Activated naive CD4-positive, alpha-beta T cell treated with anti-CD3 and anti-CD28 coated beads, Interleukin-2, amount 10 ng/mL, durations not matched to agents 7 days and 5 days (primary cell): ENCODE measurements around the gene RPL19.
A peak's percentile ranks its signal among the peaks of the same experiment; 100 is the strongest.

Experiments used
- CTCF ChIA-PET: fragments of 350-600 bp; sonication (Branson Sonifier 250); formaldehyde crosslinking; loops from one replicate; lab custom pipeline; 2021; ENCODE audit warnings: antibody characterized with exemption; lab: Charles Lee
- DNase-seq: peaks from one replicate; pipeline ENCODE4 v3.0.0-alpha.2; 2020
- H3K27ac Mint-ChIP-seq: one replicate; pipeline ENCODE4 v1.8.0; 2021; ENCODE audit warnings: mild to moderate bottlenecking, moderate library complexity, mixed read lengths
- H3K27me3 Mint-ChIP-seq: one replicate; pipeline ENCODE4 v1.8.0; 2021; ENCODE audit warnings: mild to moderate bottlenecking, mixed read lengths
- H3K36me3 Mint-ChIP-seq: one replicate; pipeline ENCODE4 v1.8.0; 2021; ENCODE audit warnings: mixed read lengths
- H3K4me1 Mint-ChIP-seq: one replicate; pipeline ENCODE4 v1.8.0; 2021; ENCODE audit warnings: mixed read lengths
- H3K4me3 Mint-ChIP-seq: one replicate; pipeline ENCODE4 v1.8.0; 2021; ENCODE audit warnings: mild to moderate bottlenecking, moderate library complexity, mixed read lengths
- H3K9me3 Mint-ChIP-seq: one replicate; pipeline ENCODE4 v1.8.0; 2021; ENCODE audit warnings: mixed read lengths

RPL19 gene

GRCh38 chr17:39178536-39178935 lies 21.5 kb upstream of the RPL19 start:
- CTCF ChIA-PET: interaction anchor here (7.5 kb wide), 1 partner anchor 15 kb away, joined by 121 read pairs; the partner anchor contains the start of gene ARL5C
- Mint-ChIP-seq H3K4me3 (no peak overlapping the region), H3K27me3 (no peaks in the 10 kb centered on the region), H3K9me3 (no peaks in the 10 kb centered on the region), H3K27ac (no peak overlapping the region), H3K36me3 (peaks cover 28% of the 10 kb centered on the region), H3K4me1 (peaks cover 1% of the 10 kb centered on the region)
- no peak for DNase-seq

- CTCF ChIA-PET: no interaction called here
- no peaks in the 10 kb centered on the region for H3K4me1 Mint-ChIP-seq
- no peak overlapping the region for H3K27ac Mint-ChIP-seq
These were observed 18.8 kb upstream of the RPL19 start for GRCh38 chr17:39181303-39181702.

DNA sequence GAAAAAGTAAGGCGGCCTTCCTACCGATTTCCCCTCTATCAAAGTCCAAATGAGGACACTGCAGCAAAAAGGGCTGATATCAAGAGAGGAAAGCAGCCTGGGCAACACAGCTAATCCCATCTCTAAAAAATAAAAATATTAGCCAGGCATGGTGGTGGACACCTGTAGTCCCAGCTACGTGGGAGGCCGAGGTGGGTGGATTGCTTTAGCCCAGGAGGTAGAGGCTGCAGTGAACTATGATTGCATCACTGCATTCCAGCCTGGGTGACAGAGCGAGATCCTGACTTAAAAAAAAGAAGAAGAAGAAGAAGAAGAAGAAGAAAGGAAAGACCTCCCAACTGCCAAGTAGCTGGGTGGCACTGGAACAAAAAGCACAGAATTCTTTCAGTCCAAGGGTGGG lies 17.0 kb upstream of the RPL19 start:
- peaks cover 29% of the 10 kb centered on the region for H3K36me3 Mint-ChIP-seq
- no peak overlapping the region for H3K27ac Mint-ChIP-seq
- CTCF ChIA-PET: interaction anchor here (1.0 to 3.0 kb wide), 3 partner anchors 8 to 62 kb away, joined by 3 to 16 read pairs (median 3); no protein-coding TSS in a partner anchor
- H3K27me3 Mint-ChIP-seq: no peaks in the 10 kb centered on the region
- DNase-seq: no peak
- peaks cover 7% of the 10 kb centered on the region for H3K4me1 Mint-ChIP-seq
- no peaks in the 10 kb centered on the region for H3K9me3 Mint-ChIP-seq
- H3K4me3 Mint-ChIP-seq: no peak overlapping the region

More at GRCh38 chr17:39181303-39181702, 18.8 kb upstream of the RPL19 start:
- Mint-ChIP-seq H3K9me3 (no peaks in the 10 kb centered on the region), H3K36me3 (peaks cover 38% of the 10 kb centered on the region), H3K27me3 (no peaks in the 10 kb centered on the region), H3K4me3 (no peak overlapping the region)
- DNase-seq: no peak

GRCh38 chr17:39183720-39184119 lies 16.4 kb upstream of the RPL19 start:
- DNase-seq: no peak
- Mint-ChIP-seq H3K4me3 (no peak overlapping the region), H3K27ac (no peak overlapping the region), H3K9me3 (no peaks in the 10 kb centered on the region), H3K4me1 (peaks cover 7% of the 10 kb centered on the region), H3K27me3 (no peaks in the 10 kb centered on the region), H3K36me3 (peaks cover 26% of the 10 kb centered on the region)
- CTCF ChIA-PET: interaction anchor here (1.0 to 3.0 kb wide), 2 partner anchors 9 to 62 kb away, joined by 3 to 16 read pairs; no protein-coding TSS in a partner anchor

- Mint-ChIP-seq H3K27ac (no peak overlapping the region), H3K4me1 (peaks cover 7% of the 10 kb centered on the region), H3K27me3 (no peaks in the 10 kb centered on the region), H3K36me3 (peaks cover 27% of the 10 kb centered on the region), H3K4me3 (no peak overlapping the region), H3K9me3 (no peaks in the 10 kb centered on the region)
- CTCF ChIA-PET: interaction anchor here (1.3 kb wide), 1 partner anchor 12 kb away, joined by 3 read pairs; no protein-coding TSS in a partner anchor
- no peak for DNase-seq
These were observed 13.5 kb upstream of the RPL19 start for GRCh38 chr17:39186481-39187002.

DNA sequence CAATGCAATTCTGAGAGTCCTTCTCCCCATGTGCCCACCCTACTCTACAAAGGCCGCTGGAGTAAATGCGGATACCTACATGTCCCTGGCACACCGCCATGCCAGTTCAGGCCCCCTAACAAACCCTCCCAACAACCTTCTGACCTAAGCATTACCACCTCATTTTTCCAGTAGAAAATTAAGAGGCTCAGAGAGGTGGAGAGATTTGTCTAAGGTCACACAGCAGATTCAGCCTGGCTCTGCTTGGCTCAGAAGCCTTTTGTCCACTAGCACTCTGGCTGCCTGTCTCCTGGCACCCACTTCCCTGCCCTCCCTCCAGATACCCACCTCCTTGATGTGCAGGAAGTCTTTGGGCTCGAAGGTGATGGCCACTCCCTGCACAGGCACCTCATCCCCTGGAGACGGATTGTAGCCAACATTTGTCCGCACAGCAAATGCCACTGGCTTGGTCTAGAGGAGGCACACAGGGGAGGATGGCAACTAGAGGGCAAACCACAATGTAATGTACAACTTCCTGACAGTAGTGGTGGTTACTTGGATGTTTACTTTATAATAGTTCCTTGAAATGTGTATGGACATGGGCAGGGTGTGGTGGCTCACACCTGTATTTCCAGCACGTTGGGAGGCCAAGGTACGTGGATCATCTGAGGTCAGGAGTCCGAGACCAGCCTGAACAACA lies 12.8 kb upstream of the RPL19 start:
- Mint-ChIP-seq H3K9me3 (no peaks in the 10 kb centered on the region), H3K4me1 (peaks cover 8% of the 10 kb centered on the region), H3K27me3 (no peaks in the 10 kb centered on the region), H3K4me3 (no peak overlapping the region), H3K36me3 (peaks cover 31% of the 10 kb centered on the region), H3K27ac (no peak overlapping the region)
- CTCF ChIA-PET: no interaction called here
- no peak for DNase-seq

- Mint-ChIP-seq H3K27me3 (no peaks in the 10 kb centered on the region), H3K4me1 (peaks cover 35% of the 10 kb centered on the region), H3K4me3 (no peak overlapping the region), H3K36me3 (peaks cover 22% of the 10 kb centered on the region), H3K9me3 (no peaks in the 10 kb centered on the region), H3K27ac (no peak overlapping the region)
- DNase-seq: no peak
- CTCF ChIA-PET: interaction anchor here (0.7 to 1.5 kb wide), 5 partner anchors 17 to 209 kb away, joined by 3 to 4 read pairs (median 4); no protein-coding TSS in a partner anchor
These were observed 8.2 kb upstream of the RPL19 start for GRCh38 chr17:39191750-39192510.

- Mint-ChIP-seq H3K27ac (no peak overlapping the region), H3K4me1 (peaks cover 29% of the 10 kb centered on the region), H3K27me3 (no peaks in the 10 kb centered on the region), H3K36me3 (peaks cover 18% of the 10 kb centered on the region), H3K9me3 (no peaks in the 10 kb centered on the region), H3K4me3 (no peak overlapping the region)
- CTCF ChIA-PET: interaction anchor here (1.2 to 3.7 kb wide), 4 partner anchors 18 to 51 kb away, joined by 3 to 13 read pairs (median 4); no protein-coding TSS in a partner anchor
- DNase-seq: no peak
These were observed 7.2 kb upstream of the RPL19 start for GRCh38 chr17:39192901-39193300.

- H3K4me3 Mint-ChIP-seq: no peak overlapping the region
- CTCF ChIA-PET: interaction anchor here (1.2 to 3.7 kb wide), 3 partner anchors 19 to 51 kb away, joined by 3 to 13 read pairs (median 4); no protein-coding TSS in a partner anchor
- DNase-seq: no peak
- peaks cover 33% of the 10 kb centered on the region for H3K4me1 Mint-ChIP-seq
- no peaks in the 10 kb centered on the region for H3K9me3 Mint-ChIP-seq
- peaks cover 18% of the 10 kb centered on the region for H3K36me3 Mint-ChIP-seq
- no peak overlapping the region for H3K27ac Mint-ChIP-seq
- H3K27me3 Mint-ChIP-seq: no peaks in the 10 kb centered on the region
These were observed 6.7 kb upstream of the RPL19 start for GRCh38 chr17:39193346-39193745.

- H3K4me1 Mint-ChIP-seq: peaks cover 43% of the 10 kb centered on the region
- peak overlapping the region; percentile 66 for H3K27ac Mint-ChIP-seq
- CTCF ChIA-PET: interaction anchor here (1.2 to 3.7 kb wide), 3 partner anchors 19 to 50 kb away, joined by 3 to 21 read pairs (median 13); no protein-coding TSS in a partner anchor
- no peak for DNase-seq
- H3K9me3 Mint-ChIP-seq: no peaks in the 10 kb centered on the region
- peaks cover 18% of the 10 kb centered on the region for H3K36me3 Mint-ChIP-seq
- H3K4me3 Mint-ChIP-seq: no peak overlapping the region
- no peaks in the 10 kb centered on the region for H3K27me3 Mint-ChIP-seq
These were observed 5.7 kb upstream of the RPL19 start for GRCh38 chr17:39194089-39194984.

DNA sequence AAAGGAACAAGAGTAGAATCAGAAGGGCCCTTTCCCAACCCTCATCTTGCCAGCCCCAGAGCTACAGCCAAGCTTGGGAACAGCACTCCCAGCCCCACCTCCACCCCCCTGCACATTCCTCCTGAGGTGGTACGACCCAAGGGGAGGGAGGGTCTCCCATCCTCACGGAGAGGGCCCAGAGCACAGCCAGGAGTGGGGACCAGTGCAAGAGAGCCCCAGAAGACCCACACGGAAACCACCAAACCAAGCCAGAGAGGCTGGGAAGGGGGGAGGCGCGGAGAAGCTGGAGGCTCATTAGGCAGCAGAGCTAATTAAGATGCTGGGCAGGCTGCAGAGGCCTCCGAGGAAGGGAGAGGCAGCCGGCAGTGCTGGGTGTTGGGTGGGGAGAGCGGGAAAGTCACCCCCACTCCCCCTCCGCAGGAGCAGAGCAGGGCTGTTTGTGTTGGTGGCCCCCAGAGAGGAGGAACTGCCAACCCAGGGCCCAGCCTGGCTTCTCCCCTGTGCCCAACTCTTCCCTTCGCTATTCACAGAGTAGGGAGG lies 5.0 kb upstream of the RPL19 start:
- peak overlapping the region; percentile 12 for H3K4me3 Mint-ChIP-seq
- H3K27me3 Mint-ChIP-seq: no peaks in the 10 kb centered on the region
- H3K27ac Mint-ChIP-seq: no peak overlapping the region

DNA sequence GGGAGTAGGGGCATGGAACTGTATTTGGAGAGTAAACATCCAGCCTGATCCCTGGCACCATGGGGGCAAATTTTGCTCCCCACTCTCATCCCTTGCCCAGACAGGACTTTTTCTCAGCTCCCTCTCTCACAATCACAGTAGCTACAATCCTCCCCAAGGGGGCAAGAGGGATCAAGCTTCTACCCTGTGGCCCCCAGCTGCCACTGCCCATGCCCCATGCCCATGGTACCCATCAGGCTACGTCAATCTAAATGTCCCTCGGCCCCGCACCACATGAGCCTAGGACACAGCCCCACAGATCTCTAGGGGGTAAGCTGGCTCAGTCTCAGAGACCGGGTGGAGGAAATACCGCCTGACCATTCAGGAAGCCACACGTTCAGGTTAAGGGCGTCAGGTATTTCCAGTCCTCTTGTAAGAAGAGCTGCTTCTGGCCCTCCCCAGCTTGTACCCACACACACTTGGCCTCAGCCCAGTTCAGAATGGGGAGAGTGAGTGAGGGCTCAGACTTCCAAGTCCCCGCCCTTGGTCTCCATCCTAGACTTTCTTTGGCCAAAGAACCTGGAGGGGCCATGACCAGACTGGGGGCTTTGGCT lies 4.4 kb upstream of the RPL19 start:
- H3K27ac Mint-ChIP-seq: peak overlapping the region; percentile 16
- peaks cover 24% of the 10 kb centered on the region for H3K36me3 Mint-ChIP-seq
- H3K9me3 Mint-ChIP-seq: no peaks in the 10 kb centered on the region
- H3K4me3 Mint-ChIP-seq: peak overlapping the region; percentile 75
- H3K4me1 Mint-ChIP-seq: peaks cover 54% of the 10 kb centered on the region
- H3K27me3 Mint-ChIP-seq: no peaks in the 10 kb centered on the region
- CTCF ChIA-PET: interaction anchor here (0.9 to 3.7 kb wide), 3 partner anchors 21 to 41 kb away, joined by 3 to 21 read pairs (median 13); no protein-coding TSS in a partner anchor
- no peak for DNase-seq

More for the DNA sequence above, 5.0 kb upstream of the RPL19 start:
- peaks cover 50% of the 10 kb centered on the region for H3K4me1 Mint-ChIP-seq
- H3K36me3 Mint-ChIP-seq: peaks cover 18% of the 10 kb centered on the region
- H3K9me3 Mint-ChIP-seq: no peaks in the 10 kb centered on the region
- DNase-seq: no peak
- CTCF ChIA-PET: interaction anchor here (0.9 to 3.7 kb wide), 3 partner anchors 20 to 41 kb away, joined by 3 to 21 read pairs (median 13); no protein-coding TSS in a partner anchor
